Natural killer cell (primary cell): ENCODE results near the gene SLC12A6. TPM values are rescaled to one million over a fixed set of nuclear protein-coding genes. Genes with fewer than 3 reads are reported as not detected.

ENCODE experiments used
- ATAC-seq, 3 donors: fragments of 150-1000 bp in 2 of 3; fragments of 200-7000 bp in 1 of 3; cut with Tn5 transposase; 1 replicate in 1 of 3; 2 replicates in 2 of 3; pipeline ENCODE4 v1.10.0; 2021; ENCODE audit warnings: mild to moderate bottlenecking in 2 of 3, moderate library complexity in 2 of 3
- DNase-seq, 2 donors: peaks; one replicate each; pipeline versions ENCODE4 v3.0.0 to v3.0.0-alpha.2; 2013 to 2021; ENCODE audit warnings: mixed read lengths in 1 of 2
- H3K27ac ChIP-seq: one replicate; pipeline ENCODE4 v1.5.1; 2013; ENCODE audit warnings: mild to moderate bottlenecking, low read length
- H3K27me3 ChIP-seq: one replicate; pipeline ENCODE4 v1.6.1; 2013; ENCODE audit warnings: low read length; ENCODE audit not compliant: control insufficient read depth, insufficient read depth
- H3K36me3 ChIP-seq: one replicate; pipeline ENCODE4 v1.6.1; 2013; ENCODE audit warnings: low read length; ENCODE audit not compliant: control insufficient read depth, insufficient read depth
- H3K4me1 ChIP-seq: one replicate; pipeline ENCODE4 v1.6.1; 2013; ENCODE audit warnings: low read length; ENCODE audit not compliant: control insufficient read depth, insufficient read depth
- H3K4me3 ChIP-seq: one replicate; pipeline ENCODE4 v1.5.1; 2013; ENCODE audit warnings: low read length
- H3K9me3 ChIP-seq: one replicate; pipeline ENCODE4 v1.6.1; 2013; ENCODE audit warnings: low read length; ENCODE audit not compliant: control insufficient read depth, insufficient read depth
- H3K27ac Mint-ChIP-seq, 2 donors: one replicate each; pipeline ENCODE4 v1.8.0; 2022; ENCODE audit warnings: mild to moderate bottlenecking in 2 of 2, mixed read lengths in 2 of 2, moderate library complexity in 1 of 2
- H3K27me3 Mint-ChIP-seq, 2 donors: one replicate each; pipeline ENCODE4 v1.8.0; 2022; ENCODE audit warnings: low read depth in 2 of 2, mixed read lengths in 2 of 2
- H3K36me3 Mint-ChIP-seq: one replicate; pipeline ENCODE4 v1.8.0; 2022; ENCODE audit warnings: mixed read lengths
- H3K4me1 Mint-ChIP-seq, 2 donors: one replicate each; pipeline ENCODE4 v1.8.0; 2022; ENCODE audit warnings: mixed read lengths in 2 of 2
- H3K4me3 Mint-ChIP-seq: one replicate; pipeline ENCODE4 v1.8.0; 2022; ENCODE audit warnings: mild to moderate bottlenecking, moderate library complexity, mixed read lengths
- H3K9me3 Mint-ChIP-seq, 2 donors: one replicate each; pipeline ENCODE4 v1.8.0; 2022; ENCODE audit warnings: mixed read lengths in 2 of 2
- CTCF ChIP-seq: fragments of 200-600 bp; IDR thresholded peaks from one replicate; pipeline ENCODE4 v1.8.0; 2022; ENCODE audit warnings: antibody characterized with exemption
- WGBS: methylation state at CpG from one replicate; pipeline ENCODE4 v1.1.7; 2013; ENCODE audit warnings: missing lambda C conversion rate; ENCODE audit not compliant: insufficient coverage; 5-methylcytosine and 5-hydroxymethylcytosine counted together
- intact Hi-C: fragments of 100-400 bp; cut with micrococcal nuclease; formaldehyde crosslinking; loops from one replicate; pipeline ENCODE4 v1.14.2; 2022
- total RNA-seq, 4 donors: library from RNA; stranded (reverse); fragments of 120-200 nt in 1 of 4; gene quantifications; one replicate each; pipeline versions ENCODE4 v1.2.3 to v1.2.4, GENCODE V29; 2013 to 2022

Gene SLC12A6
- total RNA-seq, 3 donors from 2014 or later (not counting 1 experiment from before 2014, with no cell fraction given), result 56.1 to 82.9 (median 79.5) TPM

GRCh38 chr15:34240537-34240936 is 97.0 kb downstream of the SLC12A6 start:
- H3K4me1 ChIP-seq, result no peaks in the 10 kb centered on the region
- H3K27me3 ChIP-seq, result no peaks in the 10 kb centered on the region
- no peak for ATAC-seq
- intact Hi-C loops, result no loop called here
- Mint-ChIP-seq H3K4me1 (no peaks in the 10 kb centered on the region), H3K27ac (no peak overlapping the region), H3K4me3 (no peak overlapping the region), H3K27me3 (no peaks in the 10 kb centered on the region), H3K9me3 (no peaks in the 10 kb centered on the region), H3K36me3 (no peaks in the 10 kb centered on the region)
- peaks cover 76% of the 10 kb centered on the region for H3K36me3 ChIP-seq
- no peak overlapping the region for H3K27ac ChIP-seq
- WGBS, result 84% methylated on average over 3 of the region's 3 CpGs
- TF ChIP-seq CTCF, result no peak
- H3K4me3 ChIP-seq, result no peak overlapping the region
- no peak for DNase-seq
- no peaks in the 10 kb centered on the region for H3K9me3 ChIP-seq

GRCh38 chr15:34239151-34239808 is 98.3 kb downstream of the SLC12A6 start:
- Mint-ChIP-seq H3K27ac (no peak overlapping the region), H3K4me1 (no peaks in the 10 kb centered on the region), H3K9me3 (no peaks in the 10 kb centered on the region), H3K36me3 (no peaks in the 10 kb centered on the region), H3K4me3 (no peak overlapping the region), H3K27me3 (no peaks in the 10 kb centered on the region)
- TF ChIP-seq CTCF, result no peak
- WGBS, result 87% methylated on average over 3 of the region's 4 CpGs
- H3K4me3 ChIP-seq, result no peak overlapping the region
- H3K9me3 ChIP-seq, result no peaks in the 10 kb centered on the region
- ATAC-seq (no peak), DNase-seq (no peak)
- intact Hi-C loops, result no loop called here
- H3K27me3 ChIP-seq, result no peaks in the 10 kb centered on the region
- no peaks in the 10 kb centered on the region for H3K4me1 ChIP-seq
- no peak overlapping the region for H3K27ac ChIP-seq
- H3K36me3 ChIP-seq, result peaks cover 73% of the 10 kb centered on the region

GRCh38 chr15:34233614-34234013 is 104.0 kb downstream of the SLC12A6 start:
- ATAC-seq (no peak), DNase-seq (no peak)
- H3K4me3 Mint-ChIP-seq, result no peak overlapping the region

More at GRCh38 chr15:34233614-34234013, 104.0 kb downstream of the SLC12A6 start:
- H3K4me1 Mint-ChIP-seq, result no peaks in the 10 kb centered on the region
- H3K27ac Mint-ChIP-seq, result no peak overlapping the region
- no peaks in the 10 kb centered on the region for H3K9me3 Mint-ChIP-seq
- H3K27ac ChIP-seq, result no peak overlapping the region
- peaks cover 62% of the 10 kb centered on the region for H3K36me3 ChIP-seq
- no peak overlapping the region for H3K4me3 ChIP-seq
- no peaks in the 10 kb centered on the region for H3K27me3 Mint-ChIP-seq
- H3K4me1 ChIP-seq, result no peaks in the 10 kb centered on the region
- H3K27me3 ChIP-seq, result no peaks in the 10 kb centered on the region
- no peaks in the 10 kb centered on the region for H3K9me3 ChIP-seq
- 90% methylated on average over 6 of the region's 6 CpGs for WGBS
- no peak for TF ChIP-seq CTCF
- peaks cover 11% of the 10 kb centered on the region for H3K36me3 Mint-ChIP-seq
- intact Hi-C loops, result no loop called here
